HG03103 (cell line): ENCODE data around the gene SIGLEC11.
"Not testable (repeated sequence)": the region's sequence is repeated elsewhere in the genome, so short reads cannot be mapped to it uniquely, and the experiment has no call there.

Experiments used
- ATAC-seq: cut with Tn5 transposase; IDR thresholded peaks from one replicate; pipeline ENCODE4 v1.9.1; 2021; ENCODE audit warnings: low read depth; ENCODE audit not compliant: unreplicated experiment

Gene SIGLEC11

GRCh38 chr19:49929121-49929610, 31.8 kb downstream of the SIGLEC11 start, which contains the start of the genes ATF5 and NUP62:
Gene ATF5, plus strand, starts transcription at chr19:49929205. Its CDS starts 1,646 bp downstream, at chr19:49930851.
Gene NUP62, minus strand, starts transcription at chr19:49929504. Its CDS starts 19,697 bp downstream, at chr19:49909807.
- ATAC-seq, result peak; percentile 22

DNA sequence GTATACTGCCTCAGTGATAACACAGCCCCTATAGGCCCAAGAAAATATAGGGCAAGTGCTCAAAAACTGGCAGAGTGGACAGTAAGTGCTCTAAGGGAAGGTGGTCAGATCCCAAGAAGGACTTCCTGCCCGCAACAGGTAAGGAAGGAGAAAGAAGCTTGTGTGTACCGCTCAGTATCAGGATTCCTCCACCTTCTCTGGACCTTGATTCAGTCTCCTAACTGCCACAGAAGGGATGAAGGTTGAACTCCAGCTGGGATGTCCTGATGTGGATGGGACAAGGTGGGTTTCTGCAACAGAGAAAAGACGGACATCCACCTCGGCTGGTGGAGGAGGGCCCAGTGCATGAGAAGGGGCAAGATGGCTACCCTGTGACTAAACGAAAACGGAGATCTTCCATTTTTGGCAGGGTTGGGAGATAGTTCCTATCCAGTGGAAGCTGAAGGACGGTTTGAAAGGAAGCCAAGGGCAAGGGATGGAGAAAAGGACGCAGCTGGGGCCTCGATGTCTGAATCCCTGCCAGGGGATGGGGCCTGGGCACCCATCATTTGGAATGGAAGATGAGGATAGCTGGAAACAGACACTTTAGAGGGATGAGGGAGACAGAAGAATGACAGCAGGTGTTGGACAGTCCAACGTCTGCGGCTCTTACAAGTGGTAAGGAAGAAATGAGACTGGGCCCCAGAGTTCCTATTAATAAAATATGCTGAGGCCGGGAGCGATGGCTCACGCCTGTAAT, 33.3 kb downstream of the SIGLEC11 start:
- no peak for ATAC-seq

GRCh38 chr19:49926515-49926914, 34.5 kb downstream of the SIGLEC11 start:
- no peak for ATAC-seq

DNA sequence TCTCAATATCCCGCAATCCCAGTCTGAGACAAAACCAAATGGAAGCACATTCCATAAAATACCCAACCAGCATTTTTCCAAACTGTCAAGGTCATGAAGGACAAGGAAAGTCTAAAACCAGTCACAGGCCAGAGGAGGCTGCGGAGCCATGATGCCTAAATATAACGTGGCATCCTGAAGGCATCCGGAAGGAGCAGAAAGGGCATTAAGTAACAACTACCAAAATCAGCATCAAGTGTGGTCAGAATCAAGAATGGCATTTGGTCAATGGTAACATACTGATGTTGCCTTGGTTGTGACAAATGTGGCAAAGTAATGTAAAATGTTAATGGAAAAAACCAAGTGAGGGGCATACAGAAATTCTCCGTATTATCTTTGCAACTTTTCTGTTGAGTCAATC, 35.5 kb downstream of the SIGLEC11 start:
- no peak for ATAC-seq

DNA sequence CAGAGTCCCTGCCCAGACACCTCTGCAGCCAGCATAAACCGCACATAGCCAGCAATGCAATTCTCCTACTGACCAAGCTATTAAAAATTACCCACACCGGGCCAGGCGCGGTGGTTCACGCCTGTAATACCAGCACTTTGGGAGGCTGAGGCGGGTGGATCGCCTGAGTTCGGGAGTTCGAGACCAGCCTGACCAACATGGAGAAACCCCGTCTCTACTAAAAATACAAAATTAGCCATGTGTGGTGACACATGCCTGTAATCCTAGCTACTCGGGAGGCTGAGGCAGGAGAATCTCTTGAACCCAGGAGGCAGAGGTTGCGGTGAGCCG, 36.1 kb downstream of the SIGLEC11 start:
- ATAC-seq, result not testable (repeated sequence)

DNA sequence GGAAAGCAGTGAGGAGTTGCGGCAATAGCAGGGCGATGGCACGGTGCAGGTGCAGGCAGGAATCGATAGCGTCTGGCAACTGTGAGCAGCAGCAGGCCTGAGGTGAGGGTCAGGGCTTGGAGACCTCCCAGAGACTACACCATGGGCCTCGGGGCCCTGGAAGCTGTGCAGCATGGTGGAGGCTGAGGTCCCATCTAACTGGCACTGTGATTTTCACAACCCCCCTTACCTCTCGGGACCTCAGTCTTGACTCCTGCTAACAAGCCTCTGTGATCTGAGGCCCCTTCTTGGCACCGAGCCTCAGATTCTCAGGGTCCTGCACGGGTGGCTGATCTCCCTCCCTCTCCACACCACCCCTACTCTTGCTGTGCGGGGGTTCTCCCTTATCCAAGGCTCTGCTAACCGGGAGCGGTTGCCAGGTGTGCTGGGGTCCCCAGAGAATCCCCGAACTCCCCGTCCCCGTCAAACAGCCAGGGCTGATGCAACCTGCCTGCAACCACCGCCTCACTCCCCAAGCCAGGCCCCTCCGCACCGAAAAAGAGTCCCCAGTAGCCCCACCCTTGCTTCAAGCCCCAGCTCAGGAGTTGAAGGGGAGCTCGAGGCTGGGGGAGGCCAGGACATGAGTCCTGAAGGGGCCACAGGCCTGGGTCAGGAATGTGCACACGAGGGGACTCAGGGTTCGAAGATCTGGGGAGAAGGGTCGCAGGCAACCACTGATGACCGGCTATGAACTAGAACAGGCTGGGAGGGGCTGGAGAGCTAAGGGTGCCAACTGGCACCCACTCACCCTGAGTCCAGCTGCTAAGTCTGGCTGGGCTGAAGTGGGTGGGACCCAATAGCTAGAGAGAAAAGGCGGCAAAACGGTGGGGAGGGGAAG, 36.7 kb downstream of the SIGLEC11 start:
- ATAC-seq, result no peak

- ATAC-seq, result no peak
Observed at GRCh38 chr19:49923055-49924003, 37.6 kb downstream of the SIGLEC11 start.

GRCh38 chr19:49921871-49922795, 38.8 kb downstream of the SIGLEC11 start:
- ATAC-seq, result no peak

DNA sequence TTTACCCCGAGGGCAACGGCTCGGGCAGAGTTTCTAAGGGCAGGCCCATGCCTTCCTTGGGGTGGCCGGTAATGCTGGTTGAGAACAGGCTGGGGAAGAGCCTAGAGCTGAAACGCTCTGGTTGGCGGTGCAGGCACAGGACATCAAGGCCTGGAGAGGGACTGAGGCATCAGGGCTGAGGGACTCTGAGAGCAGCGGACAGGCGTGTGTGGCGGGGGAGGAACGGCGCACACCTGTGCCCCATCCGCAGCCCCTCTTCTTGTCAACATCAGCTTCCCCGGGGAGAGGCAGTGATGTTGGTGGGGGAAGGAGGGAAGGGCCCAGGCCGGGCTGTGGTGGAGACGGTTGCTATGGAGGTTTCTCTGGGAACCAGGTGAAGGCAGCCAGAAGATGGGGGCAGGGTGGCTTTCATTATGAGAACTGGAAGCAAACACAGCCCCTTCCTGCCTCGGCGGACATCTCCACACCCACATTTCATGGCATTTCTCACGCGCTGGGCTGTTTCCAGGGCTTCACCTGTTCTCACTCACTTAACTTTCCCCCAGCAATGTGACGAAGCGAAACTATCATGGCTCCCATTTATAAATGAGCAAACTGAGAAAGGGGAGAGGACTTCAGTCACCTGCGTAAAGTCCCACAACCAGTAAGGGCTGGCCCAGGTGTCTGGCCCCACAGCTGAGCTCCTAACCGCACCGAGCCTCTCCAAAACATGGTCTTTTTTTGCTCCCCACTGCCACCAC, 40.2 kb downstream of the SIGLEC11 start:
- no peak for ATAC-seq

- no peak for ATAC-seq
Observed at GRCh38 chr19:49918089-49918488, 42.9 kb downstream of the SIGLEC11 start.

DNA sequence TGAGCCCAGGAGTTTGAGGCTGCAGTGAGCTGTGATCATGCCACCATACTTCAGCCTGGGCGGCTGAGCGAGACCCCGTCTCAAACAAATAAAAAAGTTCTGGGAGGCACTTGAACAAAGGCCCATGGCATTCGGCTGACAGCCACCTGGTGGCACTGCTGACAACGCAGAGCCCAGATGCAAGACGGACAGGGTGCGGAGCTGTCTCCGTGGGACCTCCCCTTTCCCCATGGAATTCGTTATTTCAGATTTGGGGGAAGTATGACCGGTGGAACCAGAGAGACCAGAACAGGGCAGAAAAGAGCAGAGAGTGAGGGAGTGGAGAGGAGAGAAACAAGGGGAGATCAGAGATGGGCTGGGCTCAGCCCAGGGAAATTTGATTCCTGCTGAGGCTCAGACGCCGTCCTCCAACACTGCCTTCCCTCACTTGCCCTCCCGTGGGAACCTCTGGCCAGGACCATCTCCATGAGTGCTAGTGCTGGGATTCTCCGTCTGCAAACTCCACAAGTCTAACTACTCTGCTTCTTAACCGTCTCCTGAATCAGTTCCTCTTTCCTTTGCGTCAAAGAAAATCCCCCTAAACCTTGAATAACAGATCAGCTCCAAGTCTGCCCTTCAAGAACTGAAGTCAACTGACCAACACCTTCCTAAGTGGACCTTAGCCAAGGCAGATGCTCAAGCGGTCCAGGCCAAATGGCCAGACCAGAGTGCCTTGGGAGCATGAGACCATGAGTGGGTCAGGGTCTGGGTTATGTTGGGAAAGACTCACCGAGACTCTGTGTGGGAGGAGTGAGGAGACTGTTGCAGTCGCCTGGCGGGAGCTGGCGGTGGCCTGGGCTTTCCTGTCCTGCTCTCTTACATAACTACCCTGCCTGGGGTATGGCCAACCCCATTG, 43.9 kb downstream of the SIGLEC11 start:
- ATAC-seq, result no peak

DNA sequence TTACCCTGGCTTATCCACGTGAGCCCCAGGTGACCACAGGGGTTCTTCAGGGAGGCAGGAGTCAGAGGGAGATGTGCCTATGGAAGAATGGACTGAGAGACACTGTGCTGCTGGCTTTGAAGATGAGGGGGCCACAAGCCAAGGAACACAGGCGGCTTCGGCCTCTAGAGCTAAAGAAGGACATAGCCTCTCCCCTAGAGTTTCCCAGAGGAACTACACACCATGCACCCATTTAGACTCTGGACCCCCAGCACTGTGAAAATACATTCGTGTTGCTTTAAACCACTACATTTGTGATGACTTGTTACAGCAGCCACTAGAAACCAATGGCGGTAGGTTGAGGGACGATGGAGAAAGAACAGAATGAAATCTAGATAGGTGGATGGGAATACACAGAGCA, 45.7 kb downstream of the SIGLEC11 start:
- no peak for ATAC-seq

DNA sequence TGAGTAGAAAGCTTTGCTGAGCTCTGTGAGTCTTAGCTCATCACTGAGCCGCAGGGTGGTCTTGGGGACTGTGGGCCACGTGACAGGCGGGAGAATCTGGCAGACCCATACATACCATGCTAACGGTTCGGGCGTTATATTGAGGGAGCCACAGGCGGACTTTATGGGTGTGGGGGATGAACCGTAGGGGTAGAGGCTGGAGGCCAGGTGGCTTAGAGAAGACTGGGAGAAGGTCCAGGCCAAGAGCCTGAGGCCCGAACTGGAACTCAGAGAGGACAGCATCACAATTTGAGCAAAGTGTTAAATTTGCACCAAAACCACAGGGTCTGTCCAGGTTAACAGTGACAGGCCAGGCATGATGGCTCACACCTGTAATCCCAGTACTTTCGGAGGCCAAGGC, 47.3 kb downstream of the SIGLEC11 start:
- no peak for ATAC-seq

DNA sequence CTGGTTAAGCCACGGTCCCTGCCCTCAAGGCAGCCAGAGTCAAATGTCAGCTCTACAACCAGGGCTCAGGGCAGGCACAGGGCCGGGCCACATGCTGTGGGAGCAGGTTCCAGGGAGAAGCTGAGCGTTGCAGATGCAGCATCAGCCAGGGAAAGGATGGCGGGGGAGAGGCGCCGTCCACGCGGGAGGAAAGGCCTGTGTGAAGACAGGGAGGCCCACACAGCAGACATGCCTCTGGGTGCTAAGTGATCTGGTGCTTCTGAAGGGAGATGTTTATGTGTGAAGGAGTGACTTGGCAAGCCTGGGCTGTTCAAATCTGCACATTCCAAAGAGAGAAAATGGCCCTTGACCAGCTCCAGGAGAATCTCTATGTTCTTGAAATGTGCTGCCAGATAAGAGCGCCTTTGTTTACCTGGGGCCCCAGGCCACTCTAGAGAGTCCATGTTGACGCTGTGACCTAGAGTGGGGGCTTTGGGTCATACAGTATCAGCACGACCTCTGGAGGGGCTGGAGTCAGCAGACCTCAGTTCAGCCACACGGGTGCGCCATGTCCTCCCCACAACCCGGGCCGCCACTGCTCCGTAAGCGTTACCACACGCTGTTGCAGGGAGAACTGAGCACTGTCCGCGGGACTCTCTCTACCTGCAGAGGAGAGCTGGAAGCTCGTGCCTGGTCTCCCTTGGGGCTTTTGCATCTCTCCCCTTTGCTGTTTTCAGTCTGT, 47.8 kb downstream of the SIGLEC11 start:
- ATAC-seq, result no peak

GRCh38 chr19:49911381-49912145, 49.4 kb downstream of the SIGLEC11 start:
- no peak for ATAC-seq

DNA sequence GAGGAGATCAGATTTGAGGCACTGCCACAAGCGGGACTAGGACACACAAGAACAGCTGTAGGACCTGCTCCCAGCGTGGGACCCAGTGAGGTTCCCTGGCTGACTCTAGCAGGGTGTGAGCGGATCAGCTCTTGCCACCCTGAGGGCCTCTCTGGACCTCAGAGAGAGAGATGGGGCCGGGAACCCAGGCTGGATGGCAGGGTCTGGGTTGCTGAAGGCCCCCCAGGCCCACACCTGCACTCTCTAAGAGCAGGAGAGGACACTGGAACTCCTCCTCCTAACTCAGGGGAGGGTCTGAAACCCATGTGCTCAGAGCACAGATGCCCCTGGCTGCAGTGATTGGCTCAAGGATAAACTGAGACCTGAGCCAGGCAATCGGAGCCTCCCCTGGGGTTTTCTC, 50.8 kb downstream of the SIGLEC11 start:
- no peak for ATAC-seq
